ENCODE data around the gene SS18. TPM values are rescaled to one million over a fixed set of nuclear protein-coding genes. Genes with fewer than 3 reads are reported as not detected.

Gene SS18
- total RNA-seq, result 10 to 100 TPM; 84.9 to 87.6 TPM
- 81.9 TPM for polyA plus RNA-seq (2013, experiment 1 of 2)
- 80.9 TPM for polyA plus RNA-seq (2013, experiment 2 of 2)
- long read RNA-seq, experiment 1, transcript SS18-201 (10 exons, 1,836 nt), result major isoform, 12 of 37 reads
- long read RNA-seq, experiment 1, partial matches to known transcripts, result 7 of 37 reads
- long read RNA-seq, experiment 1, other reads (novel, unspliced or antisense), result 16 of 37 reads
- long read RNA-seq, experiment 2, transcript SS18-203 (11 exons, 3,414 nt), result minor isoform, 56 of 199 reads
- long read RNA-seq, experiment 2, transcript SS18-201 (10 exons, 1,836 nt), result major isoform, 94 of 199 reads
- long read RNA-seq, experiment 2, partial matches to known transcripts, result 6 of 199 reads
- long read RNA-seq, experiment 2, other reads (novel, unspliced or antisense), result 39 of 199 reads
- long read RNA-seq, experiment 3, transcript SS18-201 (10 exons, 1,836 nt), result major isoform, 294 of 443 reads
- long read RNA-seq, experiment 3, transcript SS18-203 (11 exons, 3,414 nt), result minor isoform, 84 of 443 reads
- long read RNA-seq, experiment 3, partial matches to known transcripts, result 8 of 443 reads
- long read RNA-seq, experiment 3, other reads (novel, unspliced or antisense), result 51 of 443 reads
- long read RNA-seq, experiment 4, transcript SS18-201 (10 exons, 1,836 nt), result major isoform, 18 of 44 reads
- long read RNA-seq, experiment 4, transcript SS18-203 (11 exons, 3,414 nt), result minor isoform, 11 of 44 reads
- long read RNA-seq, experiment 4, partial matches to known transcripts, result 5 of 44 reads
- long read RNA-seq, experiment 4, other reads (novel, unspliced or antisense), result 8 of 44 reads

- peak within 1 kb of the TSS; percentile 87 for H3K4me3 Mint-ChIP-seq
- DNase-seq, result peak; percentile 96
- H3K27me3 Mint-ChIP-seq (ENCODE audit: insufficient read depth), result no peaks in the 10 kb centered on the region
- H3K4me1 Mint-ChIP-seq, result peaks cover 12% of the 10 kb centered on the region
- no peaks in the 10 kb centered on the region for H3K27me3 ChIP-seq (ENCODE audit: control insufficient read depth, insufficient read depth, low read length, poor library complexity, severe bottlenecking)
- H3K4me3 ChIP-seq (ENCODE audit: low read length), result peak within 1 kb of the TSS; percentile 90
- H3K4me1 ChIP-seq (ENCODE audit: control insufficient read depth, insufficient read depth, low read length), result no peaks in the 10 kb centered on the region
- no peaks in the 10 kb centered on the region for H3K9me3 ChIP-seq (ENCODE audit: control insufficient read depth, low read length)
- 0 to 1% methylated on average over 27 to 89 of the region's 89 CpGs for WGBS, 2 experiments (ENCODE audit: insufficient coverage in 1 of 2, insufficient read length in 1 of 2)
- peaks cover 22% of the 10 kb centered on the region for H3K36me3 ChIP-seq (ENCODE audit: control insufficient read depth, insufficient read depth, low read length)
- H3K9me3 Mint-ChIP-seq, result no peaks in the 10 kb centered on the region
- peaks cover 15% of the 10 kb centered on the region for H3K36me3 Mint-ChIP-seq (ENCODE audit: low read depth)
- peak within 1 kb of the TSS; percentile 95 for H3K27ac Mint-ChIP-seq
- H3K9ac ChIP-seq (ENCODE audit: extremely low read depth, low read length, poor library complexity, severe bottlenecking), result peak within 1 kb of the TSS; percentile 85
- TF ChIP-seq CTCF (conservative IDR thresholded peaks at IDR 0.05), result no peak
- peak within 1 kb of the TSS; percentile 100 for H3K27ac ChIP-seq (ENCODE audit: low read depth, low read length)
Measured at GRCh38 chr18:26090130-26091046, at the start of gene SS18. Gene SS18 (minus strand): TSS chr18:26090613. CDS start chr18:26090569, 44 bp downstream.

GRCh38 chr18:26135548-26135947, 45.1 kb upstream of the SS18 start:
- no peaks in the 10 kb centered on the region for H3K36me3 Mint-ChIP-seq (ENCODE audit: low read depth)
- no peak for TF ChIP-seq CTCF (conservative IDR thresholded peaks at IDR 0.05)
- DNase-seq, result no peak

GRCh38 chr18:26134107-26134506, 43.7 kb upstream of the SS18 start:
- Histone ChIP-seq H3K36me3 (ENCODE audit: control insufficient read depth, insufficient read depth, low read length) (no peaks in the 10 kb centered on the region), H3K4me1 (ENCODE audit: control insufficient read depth, insufficient read depth, low read length) (no peaks in the 10 kb centered on the region), H3K27ac (ENCODE audit: low read depth, low read length) (no peak overlapping the region), H3K27me3 (ENCODE audit: control insufficient read depth, insufficient read depth, low read length, poor library complexity, severe bottlenecking) (no peaks in the 10 kb centered on the region), H3K9ac (ENCODE audit: extremely low read depth, low read length, poor library complexity, severe bottlenecking) (no peak overlapping the region), H3K4me3 (ENCODE audit: low read length) (no peak overlapping the region), H3K9me3 (ENCODE audit: control insufficient read depth, low read length) (no peaks in the 10 kb centered on the region)
- Mint-ChIP-seq H3K27ac (no peak overlapping the region), H3K9me3 (peaks cover 7% of the 10 kb centered on the region), H3K27me3 (ENCODE audit: insufficient read depth) (peaks cover 33% of the 10 kb centered on the region), H3K4me3 (peak overlapping the region; percentile 50), H3K36me3 (ENCODE audit: low read depth) (no peaks in the 10 kb centered on the region), H3K4me1 (no peaks in the 10 kb centered on the region)
- TF ChIP-seq CTCF (conservative IDR thresholded peaks at IDR 0.05), result no peak
- no peak for DNase-seq
- 93 to 100% methylated on average over 1 to 4 of the region's 6 CpGs for WGBS, 2 experiments (ENCODE audit: insufficient coverage in 1 of 2, insufficient read length in 1 of 2)

More at GRCh38 chr18:26135548-26135947, 45.1 kb upstream of the SS18 start:
- no peaks in the 10 kb centered on the region for H3K36me3 ChIP-seq (ENCODE audit: control insufficient read depth, insufficient read depth, low read length)
- WGBS, 2 experiments (ENCODE audit: insufficient coverage in 1 of 2, insufficient read length in 1 of 2), result 80 to 97% methylated on average over 1 of the region's 1 CpG
- H3K27me3 Mint-ChIP-seq (ENCODE audit: insufficient read depth), result peaks cover 35% of the 10 kb centered on the region
- no peak overlapping the region for H3K27ac Mint-ChIP-seq
- no peak overlapping the region for H3K27ac ChIP-seq (ENCODE audit: low read depth, low read length)
- peaks cover 7% of the 10 kb centered on the region for H3K9me3 Mint-ChIP-seq
- H3K4me1 Mint-ChIP-seq, result no peaks in the 10 kb centered on the region
- H3K9me3 ChIP-seq (ENCODE audit: control insufficient read depth, low read length), result no peaks in the 10 kb centered on the region
- no peaks in the 10 kb centered on the region for H3K27me3 ChIP-seq (ENCODE audit: control insufficient read depth, insufficient read depth, low read length, poor library complexity, severe bottlenecking)
- H3K4me1 ChIP-seq (ENCODE audit: control insufficient read depth, insufficient read depth, low read length), result no peaks in the 10 kb centered on the region
- H3K4me3 Mint-ChIP-seq, result no peak overlapping the region
- H3K9ac ChIP-seq (ENCODE audit: extremely low read depth, low read length, poor library complexity, severe bottlenecking), result no peak overlapping the region
- no peak overlapping the region for H3K4me3 ChIP-seq (ENCODE audit: low read length)

All from endodermal cell (in vitro differentiated cells).